ENCODE measurements around the gene DHRS7B. TPM values are rescaled to one million over a fixed set of nuclear protein-coding genes. Genes with fewer than 3 reads are reported as not detected.

The DHRS7B gene
- total and polyA plus RNA-seq, 2 donors (not counting 1 experiment from before 2014, with no cell fraction given): 15.5 to 21.5 TPM

DNA sequence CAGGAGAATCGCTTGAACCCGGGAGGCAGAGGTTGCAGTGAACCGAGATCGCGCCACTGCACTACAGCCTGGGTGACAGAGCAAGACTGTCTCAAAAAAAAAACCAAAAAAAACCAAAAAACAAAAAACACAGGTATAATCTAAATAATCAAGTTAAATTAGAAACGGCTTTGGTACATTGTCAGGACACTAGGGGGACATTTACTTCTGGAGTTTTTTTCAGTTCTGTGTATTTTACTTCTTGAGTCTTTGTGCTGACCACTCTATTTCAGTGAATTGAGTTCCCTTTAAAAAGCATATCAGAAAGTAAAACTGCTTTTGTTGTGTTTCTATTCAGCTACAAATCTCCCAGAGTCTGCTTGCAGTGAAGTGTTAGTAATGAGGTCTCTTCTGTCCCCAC lies 36.3 kb downstream of the DHRS7B start:
- no peak overlapping the region for H3K27ac ChIP-seq (ENCODE audit: insufficient read depth, low read length)
- no peak overlapping the region for H3K4me3 ChIP-seq (replicated peaks in 1 of 4; ENCODE audit: control extremely low read depth in 1 of 4, insufficient read depth in 1 of 4, low read depth in 3 of 4, low read length in 4 of 4)
- H3K79me2 ChIP-seq (ENCODE audit: control insufficient read depth, insufficient read depth, low read length): no peaks in the 10 kb centered on the region
- H3K9ac ChIP-seq (ENCODE audit: insufficient read depth, low read length): no peak overlapping the region
- H3K36me3 ChIP-seq (ENCODE audit: control insufficient read depth, insufficient read depth, low read length): no peaks in the 10 kb centered on the region
- peaks cover 15% of the 10 kb centered on the region for H3K4me1 ChIP-seq (ENCODE audit: control insufficient read depth, extremely low read depth, insufficient read depth, low read length)
- TF ChIP-seq, protein P1, sequence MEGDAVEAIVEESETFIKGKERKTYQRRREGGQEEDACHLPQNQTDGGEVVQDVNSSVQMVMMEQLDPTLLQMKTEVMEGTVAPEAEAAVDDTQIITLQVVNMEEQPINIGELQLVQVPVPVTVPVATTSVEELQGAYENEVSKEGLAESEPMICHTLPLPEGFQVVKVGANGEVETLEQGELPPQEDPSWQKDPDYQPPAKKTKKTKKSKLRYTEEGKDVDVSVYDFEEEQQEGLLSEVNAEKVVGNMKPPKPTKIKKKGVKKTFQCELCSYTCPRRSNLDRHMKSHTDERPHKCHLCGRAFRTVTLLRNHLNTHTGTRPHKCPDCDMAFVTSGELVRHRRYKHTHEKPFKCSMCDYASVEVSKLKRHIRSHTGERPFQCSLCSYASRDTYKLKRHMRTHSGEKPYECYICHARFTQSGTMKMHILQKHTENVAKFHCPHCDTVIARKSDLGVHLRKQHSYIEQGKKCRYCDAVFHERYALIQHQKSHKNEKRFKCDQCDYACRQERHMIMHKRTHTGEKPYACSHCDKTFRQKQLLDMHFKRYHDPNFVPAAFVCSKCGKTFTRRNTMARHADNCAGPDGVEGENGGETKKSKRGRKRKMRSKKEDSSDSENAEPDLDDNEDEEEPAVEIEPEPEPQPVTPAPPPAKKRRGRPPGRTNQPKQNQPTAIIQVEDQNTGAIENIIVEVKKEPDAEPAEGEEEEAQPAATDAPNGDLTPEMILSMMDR (conservative IDR thresholded peaks at IDR 0.05 in 1 of 2, IDR thresholded peaks at IDR 0.05 in 1 of 2; ENCODE audit: low read depth in 1 of 2, low read length in 2 of 2): no peak
- no peak for TF ChIP-seq EZH2 (IDR thresholded peaks at IDR 0.05; ENCODE audit: low read length, missing control alignments)
- no peaks in the 10 kb centered on the region for H3K9me3 ChIP-seq (ENCODE audit: control insufficient read depth, insufficient read depth, low read depth, low read length)
- no peaks in the 10 kb centered on the region for H4K20me1 ChIP-seq (ENCODE audit: control insufficient read depth, extremely low read depth, insufficient read depth, low read length)
- H3K4me2 ChIP-seq (ENCODE audit: extremely low read depth, insufficient read depth, low read length): no peak overlapping the region
- no peaks in the 10 kb centered on the region for H3K27me3 ChIP-seq (ENCODE audit: control insufficient read depth, insufficient read depth, low read length)
- H2AFZ ChIP-seq (ENCODE audit: low read length): no peak overlapping the region
- no peak for DNase-seq (ENCODE audit: low read depth in 2 of 2)

DNA sequence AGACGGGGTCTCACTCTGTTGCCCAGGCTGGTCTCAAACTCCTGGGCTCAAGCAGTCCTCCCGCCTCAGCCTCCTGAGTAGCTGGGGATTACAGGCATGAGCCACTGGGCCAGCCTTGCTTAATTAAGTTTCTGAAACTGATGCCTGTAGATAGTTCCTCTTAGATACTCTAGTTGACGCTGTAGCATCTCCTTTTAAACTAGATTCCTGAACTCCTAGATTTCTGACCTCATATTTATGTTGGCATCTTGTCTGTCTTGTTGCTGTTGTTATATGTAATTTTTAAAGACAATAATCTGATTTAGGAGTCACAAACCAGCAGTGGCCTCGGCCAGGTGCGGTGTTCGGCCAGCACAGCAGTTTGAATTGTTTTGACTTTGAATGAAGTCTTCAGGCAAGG lies 37.5 kb downstream of the DHRS7B start:
- Histone ChIP-seq H3K4me2 (ENCODE audit: extremely low read depth, insufficient read depth, low read length) (no peak overlapping the region), H2AFZ (ENCODE audit: low read length) (no peak overlapping the region), H3K79me2 (ENCODE audit: control insufficient read depth, insufficient read depth, low read length) (no peaks in the 10 kb centered on the region), H3K27me3 (ENCODE audit: control insufficient read depth, insufficient read depth, low read length) (no peaks in the 10 kb centered on the region), H3K4me3 (replicated peaks in 1 of 4; ENCODE audit: control extremely low read depth in 1 of 4, insufficient read depth in 1 of 4, low read depth in 3 of 4, low read length in 4 of 4) (no peak overlapping the region), H3K4me1 (ENCODE audit: control insufficient read depth, extremely low read depth, insufficient read depth, low read length) (peaks cover 15% of the 10 kb centered on the region), H3K36me3 (ENCODE audit: control insufficient read depth, insufficient read depth, low read length) (no peaks in the 10 kb centered on the region), H4K20me1 (ENCODE audit: control insufficient read depth, extremely low read depth, insufficient read depth, low read length) (no peaks in the 10 kb centered on the region), H3K9ac (ENCODE audit: insufficient read depth, low read length) (no peak overlapping the region), H3K9me3 (ENCODE audit: control insufficient read depth, insufficient read depth, low read depth, low read length) (no peaks in the 10 kb centered on the region), H3K27ac (ENCODE audit: insufficient read depth, low read length) (no peak overlapping the region)
- DNase-seq (ENCODE audit: low read depth in 2 of 2): no peak
- TF ChIP-seq, protein P1 (conservative IDR thresholded peaks at IDR 0.05 in 1 of 2, IDR thresholded peaks at IDR 0.05 in 1 of 2; ENCODE audit: low read depth in 1 of 2, low read length in 2 of 2): no peak
- no peak for TF ChIP-seq EZH2 (IDR thresholded peaks at IDR 0.05; ENCODE audit: low read length, missing control alignments)

DNA sequence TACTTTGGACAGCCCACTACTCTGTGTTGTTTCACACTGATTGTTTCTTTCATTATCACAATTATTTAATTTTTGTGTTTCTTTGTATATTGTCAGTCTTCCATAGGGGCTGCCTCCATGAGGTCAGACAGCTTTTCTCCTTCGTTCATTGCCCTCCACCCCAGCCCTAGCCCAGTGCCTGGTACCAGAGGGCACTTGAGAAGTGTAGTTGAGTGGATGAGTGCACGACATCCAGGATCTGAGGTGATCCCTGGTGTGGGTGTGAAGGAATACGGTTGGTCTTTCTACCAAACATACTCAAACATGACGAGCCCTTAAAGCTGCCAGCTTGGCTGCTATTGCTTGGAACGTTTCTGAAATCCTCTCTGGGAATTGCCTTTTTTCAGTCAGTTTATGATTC lies 37.9 kb downstream of the DHRS7B start:
- Histone ChIP-seq H3K4me2 (ENCODE audit: extremely low read depth, insufficient read depth, low read length) (no peak overlapping the region), H2AFZ (ENCODE audit: low read length) (no peak overlapping the region), H3K9ac (ENCODE audit: insufficient read depth, low read length) (no peak overlapping the region), H3K9me3 (ENCODE audit: control insufficient read depth, insufficient read depth, low read depth, low read length) (no peaks in the 10 kb centered on the region), H3K27me3 (ENCODE audit: control insufficient read depth, insufficient read depth, low read length) (no peaks in the 10 kb centered on the region), H3K79me2 (ENCODE audit: control insufficient read depth, insufficient read depth, low read length) (no peaks in the 10 kb centered on the region), H3K4me1 (ENCODE audit: control insufficient read depth, extremely low read depth, insufficient read depth, low read length) (peaks cover 15% of the 10 kb centered on the region), H3K4me3 (replicated peaks in 1 of 4; ENCODE audit: control extremely low read depth in 1 of 4, insufficient read depth in 1 of 4, low read depth in 3 of 4, low read length in 4 of 4) (no peak overlapping the region), H4K20me1 (ENCODE audit: control insufficient read depth, extremely low read depth, insufficient read depth, low read length) (no peaks in the 10 kb centered on the region), H3K27ac (ENCODE audit: insufficient read depth, low read length) (no peak overlapping the region), H3K36me3 (ENCODE audit: control insufficient read depth, insufficient read depth, low read length) (no peaks in the 10 kb centered on the region)
- no peak for DNase-seq (ENCODE audit: low read depth in 2 of 2)
- TF ChIP-seq EZH2 (IDR thresholded peaks at IDR 0.05; ENCODE audit: low read length, missing control alignments): no peak
- TF ChIP-seq, protein P1 (conservative IDR thresholded peaks at IDR 0.05 in 1 of 2, IDR thresholded peaks at IDR 0.05 in 1 of 2; ENCODE audit: low read depth in 1 of 2, low read length in 2 of 2): no peak
